Adrenal gland (tissue), 12 donors: Measurements from ENCODE around the gene C11orf58. TPM values are rescaled to one million over a fixed set of nuclear protein-coding genes. Genes with fewer than 3 reads are reported as not detected.

Experiments
- DNase-seq, 7 donors: peaks; one replicate each; pipeline ENCODE4 v3.0.0-alpha.2; 2019 to 2020
- H3K27ac ChIP-seq, 5 donors: fragments of 200-600 bp; sonication (generic) in 4 of 5; 1 replicate in 3 of 5; 2 replicates in 2 of 5; pipeline versions ENCODE4 v1.5.1 to v1.8.0; 2016 to 2020; ENCODE audit warnings: mild to moderate bottlenecking in 1 of 5
- H3K27me3 ChIP-seq: fragments of 200-600 bp; 2 replicates; pipeline ENCODE4 v1.8.0; 2021
- H3K36me3 ChIP-seq, 2 donors: fragments of 200-600 bp; replicated peaks in 1 of 2; 1 replicate in 1 of 2; 2 replicates in 1 of 2; pipeline versions ENCODE4 v1.5.1 to v1.8.0; 2018 to 2022
- H3K4me1 ChIP-seq, 2 donors: fragments of 200-600 bp; replicated peaks in 1 of 2; 1 replicate in 1 of 2; 2 replicates in 1 of 2; pipeline versions ENCODE4 v1.5.1 to v1.8.0; 2018 to 2021
- H3K4me3 ChIP-seq, 4 donors: fragments of 200-600 bp; sonication (generic) in 3 of 4; one replicate each; pipeline ENCODE4 v1.5.1; 2016 to 2018
- H3K9me3 ChIP-seq, 3 donors: fragments of 200-600 bp; sonication (generic) in 1 of 3; replicated peaks in 1 of 3; 1 replicate in 2 of 3; 2 replicates in 1 of 3; pipeline versions ENCODE4 v1.5.1 to v1.8.0; 2016 to 2021
- CTCF ChIP-seq, 6 experiments: fragments of 450-650 bp in 4 of 6; fragments of 200-600 bp in 2 of 6; sonication (generic) in 1 of 6; IDR thresholded peaks; 1 replicate in 5 of 6; 2 replicates in 1 of 6; pipeline versions ENCODE4 v1.5.1 to v1.8.0; 2016 to 2021; ENCODE audit warnings: antibody characterized with exemption in 6 of 6, mild to moderate bottlenecking in 2 of 6, moderate library complexity in 1 of 6
- POLR2A ChIP-seq, 2 donors: fragments of 450-650 bp; IDR thresholded peaks; one replicate each; pipeline ENCODE4 v1.6.1; 2017; ENCODE audit warnings: antibody characterized with exemption in 2 of 2, mild to moderate bottlenecking in 2 of 2, moderate library complexity in 1 of 2
- WGBS, 4 donors: extraction: QIAGEN DNeasy Blood & Tissue Kit in 2 of 4; methylation state at CpG; one replicate each; pipeline versions ENCODE4 v1.1.5 to v1.1.7; 2013 to 2017; 5-methylcytosine and 5-hydroxymethylcytosine counted together
- intact Hi-C, 2 donors: fragments of 100-400 bp; cut with DNase I; formaldehyde crosslinking; loops; one replicate each; pipeline versions ENCODE4 v1.14.1 to v1.15.0; 2022 to 2023
- polyA plus RNA-seq, 3 donors: library from polyadenylated mRNA; stranded (reverse); fragments of 200-250 nt in 2 of 3; fragments of 350-450 nt in 1 of 3; fragmentation: Illumina TruSeq in 1 of 3; extraction: RNeasy Lipid Tissue Mini Kit (QIAGEN cat#74804) in 1 of 3; gene quantifications; one replicate each; pipeline ENCODE4 v1.2.3, GENCODE V29; 2013 to 2014
- total RNA-seq, 9 donors: library from RNA; depleted of rRNA in 4 of 9; stranded (reverse); fragments of >200 nt in 4 of 9; fragments of 120-200 nt in 1 of 9; fragmentation: NEBNext Ultra II Directional in 1 of 9; extraction: Animal tissue kit (Norgen Biotek cat#: 25700) in 1 of 9; gene quantifications; one replicate each; pipeline versions ENCODE4 v1.1.0 to v1.2.4, GENCODE V29; 2013 to 2023
- donor health status: healthy with polysubstance abuse.
- donor health status: Bipolar disorder and iron deficiency.
- donor health status: DM: yes; HTN: yes; CAD: no.
- donor health status: DM: no; HTN: no; CAD: no.
- donor health status: DM: no; HTN: no; CAD: no.
- donor health status: DM: yes; HTN: yes; CAD: no.

C11orf58 gene
- total and polyA plus RNA-seq, 12 donors: 63.7 to 297 (median 125) TPM

GRCh38 chr11:16781936-16782919, 43.8 kb downstream of the C11orf58 start:
- 79 to 89% (median 86%) methylated on average over 7 to 11 of the region's 11 CpGs for WGBS, 4 donors
- intact Hi-C loops: loop anchor here (10.0 kb wide), 1 partner anchor 283 kb away; no protein-coding TSS in a partner anchor
- Histone ChIP-seq H3K36me3 (no peaks in the 10 kb centered on the region), H3K27ac (no peak overlapping the region), H3K27me3 (no peaks in the 10 kb centered on the region), H3K4me1 (no peaks in the 10 kb centered on the region), H3K9me3 (no peaks in the 10 kb centered on the region), H3K4me3 (no peak overlapping the region)
- TF ChIP-seq CTCF (IDR thresholded peaks at IDR 0.05): no peak
- no peak for TF ChIP-seq POLR2A (IDR thresholded peaks at IDR 0.05)
- DNase-seq: no peak

- intact Hi-C loops: loop anchor here (10.0 kb wide), 1 partner anchor 281 kb away; no protein-coding TSS in a partner anchor
- no peak overlapping the region for H3K27ac ChIP-seq
Observed at GRCh38 chr11:16783321-16783801, 44.9 kb downstream of the C11orf58 start.

GRCh38 chr11:16784097-16784496, 45.6 kb downstream of the C11orf58 start:
- intact Hi-C loops: loop anchor here (10.0 kb wide), 1 partner anchor 281 kb away; no protein-coding TSS in a partner anchor
- TF ChIP-seq POLR2A (IDR thresholded peaks at IDR 0.05) (no peak), CTCF (IDR thresholded peaks at IDR 0.05) (no peak)
- peaks cover 0 to 7% of the 10 kb centered on the region in 2 donors for H3K4me1 ChIP-seq
- WGBS, 4 donors: 66 to 88% (median 76%) methylated on average over 2 of the region's 2 CpGs
- DNase-seq: no peak
- no peaks in the 10 kb centered on the region for H3K9me3 ChIP-seq
- no peak overlapping the region for H3K27ac ChIP-seq
- no peaks in the 10 kb centered on the region for H3K27me3 ChIP-seq
- H3K36me3 ChIP-seq: no peaks in the 10 kb centered on the region
- H3K4me3 ChIP-seq: no peak overlapping the region

More at GRCh38 chr11:16783321-16783801, 44.9 kb downstream of the C11orf58 start:
- no peak overlapping the region for H3K4me3 ChIP-seq
- H3K36me3 ChIP-seq: no peaks in the 10 kb centered on the region
- WGBS, 4 donors: 91 to 94% (median 92%) methylated on average over 12 to 22 of the region's 22 CpGs
- no peaks in the 10 kb centered on the region for H3K27me3 ChIP-seq
- H3K9me3 ChIP-seq: no peaks in the 10 kb centered on the region
- DNase-seq: no peak
- TF ChIP-seq CTCF (IDR thresholded peaks at IDR 0.05): no peak
- no peak for TF ChIP-seq POLR2A (IDR thresholded peaks at IDR 0.05)
- H3K4me1 ChIP-seq: peaks cover 0 to 4% of the 10 kb centered on the region in 2 donors

GRCh38 chr11:16784666-16785065, 46.2 kb downstream of the C11orf58 start:
- no peaks in the 10 kb centered on the region for H3K36me3 ChIP-seq
- TF ChIP-seq CTCF (IDR thresholded peaks at IDR 0.05) (no peak), POLR2A (IDR thresholded peaks at IDR 0.05) (no peak)
- 65 to 78% (median 73%) methylated on average over 2 of the region's 2 CpGs for WGBS, 4 donors

More at GRCh38 chr11:16784666-16785065, 46.2 kb downstream of the C11orf58 start:
- Histone ChIP-seq H3K4me3 (no peak overlapping the region), H3K27me3 (no peaks in the 10 kb centered on the region), H3K27ac (no peak overlapping the region), H3K4me1 (peaks cover 0 to 7% of the 10 kb centered on the region in 2 donors), H3K9me3 (no peaks in the 10 kb centered on the region)
- intact Hi-C loops: loop anchor here (10.0 kb wide), 1 partner anchor 280 kb away; no protein-coding TSS in a partner anchor
- no peak for DNase-seq
